Measurements from ENCODE around the gene FILIP1L. TPM values are rescaled to one million over a fixed set of nuclear protein-coding genes. Genes with fewer than 3 reads are reported as not detected.

The FILIP1L gene
- polyA plus RNA-seq, 3 donors = 0.13 to 0.40 (median 0.25) TPM

GRCh38 chr3:99961756-99962515, 152.4 kb downstream of the FILIP1L start:
- H3K4me3 ChIP-seq (replicated peaks in 1 of 3; ENCODE audit: low read depth in 2 of 3, low read length in 3 of 3) = no peak overlapping the region
- H3K79me2 ChIP-seq (ENCODE audit: insufficient read depth, low read length) = no peaks in the 10 kb centered on the region
- no peaks in the 10 kb centered on the region for H4K20me1 ChIP-seq (ENCODE audit: insufficient read depth, low read length)
- no peak overlapping the region for H3K4me2 ChIP-seq (replicated peaks; ENCODE audit: extremely low read depth, low read length, poor library complexity, severe bottlenecking)
- Mint-ChIP-seq H3K27ac (no peak overlapping the region), H3K4me3 (no peak overlapping the region), H3K36me3 (no peaks in the 10 kb centered on the region), H3K9me3 (no peaks in the 10 kb centered on the region), H3K27me3 (ENCODE audit: low read depth in 3 of 3) (peaks cover 0 to 1% (median 1%) of the 10 kb centered on the region in 3 donors), H3K4me1 (no peaks in the 10 kb centered on the region)
- H3K9ac ChIP-seq (ENCODE audit: insufficient read depth, low read length, poor library complexity, severe bottlenecking) = no peak overlapping the region
- H3K27ac ChIP-seq (ENCODE audit: low read depth in 1 of 2, low read length in 2 of 2) = no peak overlapping the region
- H3K27me3 ChIP-seq (ENCODE audit: control insufficient read depth in 2 of 2, insufficient read depth in 2 of 2, low read length in 2 of 2) = no peaks in the 10 kb centered on the region
- no peak for DNase-seq
- no peak for TF ChIP-seq CTCF (IDR thresholded peaks at IDR 0.05)
- WGBS (ENCODE audit: insufficient coverage) = 84% methylated on average over 5 of the region's 7 CpGs
- intact Hi-C loops (cut with micrococcal nuclease) = no loop called here
- H3K4me1 ChIP-seq (ENCODE audit: control insufficient read depth in 1 of 2, insufficient read depth in 2 of 2, low read length in 2 of 2) = no peaks in the 10 kb centered on the region
- no peak overlapping the region for H2AFZ ChIP-seq (ENCODE audit: insufficient read depth, low read depth, low read length, poor library complexity, severe bottlenecking)
- no peaks in the 10 kb centered on the region for H3K9me3 ChIP-seq (replicated peaks in 1 of 2; ENCODE audit: control insufficient read depth in 1 of 2, insufficient read depth in 1 of 2, low read length in 2 of 2)
- no peaks in the 10 kb centered on the region for H3K36me3 ChIP-seq (replicated peaks in 1 of 2; ENCODE audit: control insufficient read depth in 1 of 2, insufficient read depth in 2 of 2, low read length in 2 of 2)

GRCh38 chr3:99960941-99961340, 153.4 kb downstream of the FILIP1L start:
- no peak overlapping the region for H3K9ac ChIP-seq (ENCODE audit: insufficient read depth, low read length, poor library complexity, severe bottlenecking)
- intact Hi-C loops (cut with micrococcal nuclease) = no loop called here
- TF ChIP-seq CTCF (IDR thresholded peaks at IDR 0.05) = no peak
- H3K4me1 Mint-ChIP-seq = no peaks in the 10 kb centered on the region
- H3K9me3 Mint-ChIP-seq = no peaks in the 10 kb centered on the region
- H3K27ac ChIP-seq (ENCODE audit: low read depth in 1 of 2, low read length in 2 of 2) = no peak overlapping the region
- H3K4me2 ChIP-seq (replicated peaks; ENCODE audit: extremely low read depth, low read length, poor library complexity, severe bottlenecking) = no peak overlapping the region
- H2AFZ ChIP-seq (ENCODE audit: insufficient read depth, low read depth, low read length, poor library complexity, severe bottlenecking) = no peak overlapping the region
- H3K36me3 Mint-ChIP-seq = no peaks in the 10 kb centered on the region
- no peaks in the 10 kb centered on the region for H4K20me1 ChIP-seq (ENCODE audit: insufficient read depth, low read length)
- H3K27ac Mint-ChIP-seq = no peak overlapping the region
- WGBS (ENCODE audit: insufficient coverage) = no CpG with 5 or more reads among the region's 7 CpGs
- H3K4me1 ChIP-seq (ENCODE audit: control insufficient read depth in 1 of 2, insufficient read depth in 2 of 2, low read length in 2 of 2) = no peaks in the 10 kb centered on the region
- H3K27me3 Mint-ChIP-seq (ENCODE audit: low read depth in 3 of 3) = peaks cover 0 to 1% (median 1%) of the 10 kb centered on the region in 3 donors
- H3K4me3 Mint-ChIP-seq = no peak overlapping the region
- H3K36me3 ChIP-seq (replicated peaks in 1 of 2; ENCODE audit: control insufficient read depth in 1 of 2, insufficient read depth in 2 of 2, low read length in 2 of 2) = no peaks in the 10 kb centered on the region
- H3K27me3 ChIP-seq (ENCODE audit: control insufficient read depth in 2 of 2, insufficient read depth in 2 of 2, low read length in 2 of 2) = no peaks in the 10 kb centered on the region
- no peaks in the 10 kb centered on the region for H3K79me2 ChIP-seq (ENCODE audit: insufficient read depth, low read length)
- no peaks in the 10 kb centered on the region for H3K9me3 ChIP-seq (replicated peaks in 1 of 2; ENCODE audit: control insufficient read depth in 1 of 2, insufficient read depth in 1 of 2, low read length in 2 of 2)
- H3K4me3 ChIP-seq (replicated peaks in 1 of 3; ENCODE audit: low read depth in 2 of 3, low read length in 3 of 3) = no peak overlapping the region
- DNase-seq = no peak

All from CD14-positive monocyte (primary cell).